Measurements from ENCODE around the gene DYSF. TPM values are rescaled to one million over a fixed set of nuclear protein-coding genes. Genes with fewer than 3 reads are reported as not detected.

The DYSF gene
- total RNA-seq, 1 experiment from 2014 or later, result 5.5 TPM

DNA sequence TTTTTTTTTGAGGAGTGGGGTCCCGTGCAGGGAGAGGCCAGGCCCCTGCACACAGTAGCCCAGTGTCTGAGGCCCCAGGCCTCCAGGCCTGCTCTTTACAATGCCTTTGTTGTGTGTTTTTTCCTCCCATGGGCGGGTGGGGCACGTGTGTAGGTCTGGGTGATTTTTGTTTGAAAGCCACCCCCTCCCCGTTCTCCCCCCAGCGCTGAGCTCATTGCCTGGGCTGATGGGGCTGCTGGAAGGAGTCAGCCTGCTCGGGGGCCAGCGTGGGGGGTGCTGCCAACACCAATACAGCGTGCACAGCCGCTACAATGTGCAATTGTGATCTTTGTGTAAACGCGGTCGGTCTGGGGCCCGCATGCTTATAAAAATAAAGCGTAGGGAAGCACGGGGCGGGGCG is 142.7 kb downstream of the DYSF start:
- Histone ChIP-seq H4K5ac (ENCODE audit: insufficient read length, low read depth, low read length) (no peak overlapping the region), H4K8ac (replicated peaks; ENCODE audit: insufficient read length, low read depth, low read length) (no peak overlapping the region), H3K56ac (ENCODE audit: insufficient read length, low read depth, low read length) (no peak overlapping the region), H2BK12ac (ENCODE audit: insufficient read length, low read depth, low read length) (no peak overlapping the region), H4K20me1 (ENCODE audit: control insufficient read depth, insufficient read depth, insufficient read length) (no peaks in the 10 kb centered on the region), H2BK120ac (ENCODE audit: low read depth, low read length, poor library complexity, severe bottlenecking) (no peak overlapping the region), H3K18ac (ENCODE audit: insufficient read length, low read depth, low read length) (no peak overlapping the region), H3K27ac (ENCODE audit: insufficient read length, low read depth, low read length) (no peak overlapping the region), H3K79me2 (ENCODE audit: insufficient read depth, low read length) (no peaks in the 10 kb centered on the region), H3K14ac (ENCODE audit: insufficient read depth, low read length) (no peak overlapping the region), H2BK20ac (ENCODE audit: low read depth, low read length, poor library complexity, severe bottlenecking) (no peak overlapping the region), H2BK5ac (ENCODE audit: insufficient read length, low read length) (no peak overlapping the region), H3K9me3 (ENCODE audit: control insufficient read depth, low read depth, low read length) (no peaks in the 10 kb centered on the region), H3K27me3 (ENCODE audit: insufficient read depth, low read length) (no peaks in the 10 kb centered on the region), H3T11ph (ENCODE audit: low read length) (no peak overlapping the region), H3K4me1 (ENCODE audit: insufficient read depth, low read length) (no peaks in the 10 kb centered on the region), H2BK15ac (ENCODE audit: low read depth, low read length) (no peak overlapping the region), H3K23me2 (ENCODE audit: insufficient read length, low read depth, low read length, poor library complexity, severe bottlenecking) (no peaks in the 10 kb centered on the region), H3K79me1 (ENCODE audit: insufficient read depth, low read depth, low read length, poor library complexity, severe bottlenecking) (no peaks in the 10 kb centered on the region), H3K9ac (ENCODE audit: extremely low read depth, insufficient read length, low read length) (no peak overlapping the region), H2AK5ac (ENCODE audit: insufficient read length, low read length) (no peak overlapping the region), H3K4ac (ENCODE audit: low read depth, low read length) (no peak overlapping the region), H2AFZ (ENCODE audit: low read length) (no peak overlapping the region), H4K91ac (ENCODE audit: insufficient read length, low read depth, low read length) (no peak overlapping the region), H3K4me2 (ENCODE audit: insufficient read depth, insufficient read length, low read length) (no peak overlapping the region), H3K23ac (ENCODE audit: insufficient read length, low read depth, low read length) (no peak overlapping the region)
- no CpG with 5 or more reads among the region's 17 CpGs for WGBS (ENCODE audit: extremely low coverage, insufficient read length, low lambda C conversion rate)
- no peak for DNase-seq
- Mint-ChIP-seq H3K4me1 (peaks cover 9 to 13% of the 10 kb centered on the region in 2 experiments), H3K9me3 (no peaks in the 10 kb centered on the region), H3K27me3 (ENCODE audit: low read depth) (no peaks in the 10 kb centered on the region; the same call in none of the 2 replicates), H3K36me3 (ENCODE audit: insufficient read depth in 1 of 3, low read depth in 3 of 3) (no peaks in the 10 kb centered on the region; a peak in 1 of 7 replicates), H3K4me3 (no peak overlapping the region), H3K27ac (peak overlapping the region in 1 of 3 experiments; percentile 88; a peak in 1 of 7 replicates)
- TF ChIP-seq CTCF (conservative IDR thresholded peaks at IDR 0.05), result no peak

All from H9 (cell line).